Transverse colon (tissue), 4 donors: ENCODE data around the gene TMEM178B. TPM values are rescaled to one million over a fixed set of nuclear protein-coding genes. Genes with fewer than 3 reads are reported as not detected.

Experiments used
- DNase-seq: peaks from one replicate; pipeline ENCODE4 v3.0.0-alpha.2; 2019
- H3K27ac ChIP-seq, 4 donors: fragments of 200-600 bp; sonication (generic); 2 replicates each; pipeline ENCODE4 v1.5.1; 2016 to 2018; ENCODE audit warnings: inconsistent platforms in 4 of 4
- H3K27me3 ChIP-seq: fragments of 200-600 bp; sonication (generic); 2 replicates; pipeline ENCODE4 v1.5.1; 2017; ENCODE audit warnings: inconsistent platforms
- H3K36me3 ChIP-seq, 4 donors: fragments of 200-600 bp; sonication (generic); 2 replicates each; pipeline ENCODE4 v1.5.1; 2017 to 2019; ENCODE audit warnings: inconsistent platforms in 4 of 4
- H3K4me1 ChIP-seq, 4 donors: fragments of 200-600 bp; sonication (generic); 2 replicates each; pipeline ENCODE4 v1.5.1; 2017 to 2020; ENCODE audit warnings: inconsistent platforms in 4 of 4
- H3K4me3 ChIP-seq, 4 donors: fragments of 200-600 bp; sonication (generic); 1 replicate in 1 of 4; 2 replicates in 3 of 4; pipeline versions ENCODE4 v1.5.1 to v1.6.1; 2017 to 2019; ENCODE audit warnings: inconsistent platforms in 4 of 4
- H3K9me3 ChIP-seq, 2 donors: fragments of 200-600 bp; sonication (generic); 2 replicates each; pipeline ENCODE4 v1.5.1; 2017 to 2019; ENCODE audit warnings: inconsistent platforms in 2 of 2
- EP300 ChIP-seq: sonication (generic); formaldehyde crosslinking; IDR thresholded peaks from one replicate; pipeline ENCODE4 v1.6.1; 2017; ENCODE audit warnings: antibody characterized with exemption, low read depth
- POLR2A ChIP-seq: fragments of 450-650 bp; IDR thresholded peaks from one replicate; pipeline ENCODE4 v1.6.1; 2016; ENCODE audit warnings: antibody characterized with exemption, mild to moderate bottlenecking, moderate library complexity
- POLR2AphosphoS5 ChIP-seq, 3 donors: sonication (generic); formaldehyde crosslinking; IDR thresholded peaks; one replicate each; pipeline ENCODE4 v1.6.1; 2016; ENCODE audit warnings: antibody characterized with exemption in 3 of 3
- WGBS, 2 donors: methylation state at CpG; one replicate each; pipeline ENCODE4 v1.1.5; 2018; ENCODE audit warnings: low coverage in 1 of 2; 5-methylcytosine and 5-hydroxymethylcytosine counted together
- in situ Hi-C, 4 donors: fragments of 200-750 bp; cut with MboI; loops; one replicate each; pipeline versions ENCODE4 v1.15.0 to v1.15.1; 2017; ENCODE audit warnings: low sequenced_read_pairs in 3 of 4, low pct_ligation_motif_present in 1 of 4, low pct_unique_long_range_greater_than_20kb in 1 of 4
- intact Hi-C: fragments of 100-400 bp; cut with DNase I; formaldehyde crosslinking; loops from one replicate; pipeline ENCODE4 v1.15.1; 2023; ENCODE audit warnings: low total_unique reads
- total RNA-seq, 4 donors: library from RNA; depleted of rRNA; stranded (reverse); fragments of >200 nt; gene quantifications; one replicate each; pipeline ENCODE4 v1.1.0, GENCODE V29; 2016
- TF ChIP-seq, protein P1 (sequence below), 5 experiments: fragments of 200-600 bp in 3 of 5; fragments of 450-650 bp in 2 of 5; sonication (generic) in 3 of 5; IDR thresholded peaks; 1 replicate in 2 of 5; 2 replicates in 3 of 5; pipeline ENCODE4 v1.5.1; 2016 to 2017; ENCODE audit warnings: antibody characterized with exemption in 5 of 5, inconsistent platforms in 3 of 5, mild to moderate bottlenecking in 2 of 5, moderate library complexity in 1 of 5

Gene TMEM178B
- total RNA-seq, 4 donors from 2014 or later, result 0.32 to 0.82 (median 0.39) TPM

DNA sequence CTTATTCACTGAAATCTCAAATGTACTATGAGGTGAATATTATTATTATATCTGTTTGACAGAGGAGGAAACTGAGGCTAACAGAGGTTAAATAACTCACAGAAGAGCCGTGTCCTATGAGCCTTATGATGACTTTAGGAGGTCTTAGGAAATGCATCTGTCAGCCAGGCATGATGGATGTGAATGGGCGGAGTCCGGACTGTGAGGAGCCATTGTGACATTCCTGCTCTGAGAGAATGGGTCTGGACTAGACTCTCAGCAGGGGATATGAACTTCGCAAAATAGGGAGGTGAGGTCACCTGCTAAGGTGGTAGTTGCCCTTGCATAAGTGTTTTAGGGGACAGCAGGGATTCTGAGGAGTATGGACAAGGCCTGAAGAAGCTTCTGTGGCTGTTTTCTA lies 153.6 kb downstream of the TMEM178B start:
- intact Hi-C loops (no loop called here), in situ Hi-C loops (no loop called here)
- H3K4me3 ChIP-seq, result no peak overlapping the region
- no peaks in the 10 kb centered on the region for H3K27me3 ChIP-seq
- H3K4me1 ChIP-seq, result no peaks in the 10 kb centered on the region
- H3K36me3 ChIP-seq, result no peaks in the 10 kb centered on the region
- 50 to 71% methylated on average over 2 to 4 of the region's 4 CpGs for WGBS, 2 donors
- no peak for DNase-seq
- H3K9me3 ChIP-seq, result no peaks in the 10 kb centered on the region
- TF ChIP-seq, protein P1, sequence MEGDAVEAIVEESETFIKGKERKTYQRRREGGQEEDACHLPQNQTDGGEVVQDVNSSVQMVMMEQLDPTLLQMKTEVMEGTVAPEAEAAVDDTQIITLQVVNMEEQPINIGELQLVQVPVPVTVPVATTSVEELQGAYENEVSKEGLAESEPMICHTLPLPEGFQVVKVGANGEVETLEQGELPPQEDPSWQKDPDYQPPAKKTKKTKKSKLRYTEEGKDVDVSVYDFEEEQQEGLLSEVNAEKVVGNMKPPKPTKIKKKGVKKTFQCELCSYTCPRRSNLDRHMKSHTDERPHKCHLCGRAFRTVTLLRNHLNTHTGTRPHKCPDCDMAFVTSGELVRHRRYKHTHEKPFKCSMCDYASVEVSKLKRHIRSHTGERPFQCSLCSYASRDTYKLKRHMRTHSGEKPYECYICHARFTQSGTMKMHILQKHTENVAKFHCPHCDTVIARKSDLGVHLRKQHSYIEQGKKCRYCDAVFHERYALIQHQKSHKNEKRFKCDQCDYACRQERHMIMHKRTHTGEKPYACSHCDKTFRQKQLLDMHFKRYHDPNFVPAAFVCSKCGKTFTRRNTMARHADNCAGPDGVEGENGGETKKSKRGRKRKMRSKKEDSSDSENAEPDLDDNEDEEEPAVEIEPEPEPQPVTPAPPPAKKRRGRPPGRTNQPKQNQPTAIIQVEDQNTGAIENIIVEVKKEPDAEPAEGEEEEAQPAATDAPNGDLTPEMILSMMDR (IDR thresholded peaks at IDR 0.05), result no peak
- TF ChIP-seq POLR2AphosphoS5 (IDR thresholded peaks at IDR 0.05) (no peak), EP300 (no peak), POLR2A (no peak)
- H3K27ac ChIP-seq, result no peak overlapping the region

DNA sequence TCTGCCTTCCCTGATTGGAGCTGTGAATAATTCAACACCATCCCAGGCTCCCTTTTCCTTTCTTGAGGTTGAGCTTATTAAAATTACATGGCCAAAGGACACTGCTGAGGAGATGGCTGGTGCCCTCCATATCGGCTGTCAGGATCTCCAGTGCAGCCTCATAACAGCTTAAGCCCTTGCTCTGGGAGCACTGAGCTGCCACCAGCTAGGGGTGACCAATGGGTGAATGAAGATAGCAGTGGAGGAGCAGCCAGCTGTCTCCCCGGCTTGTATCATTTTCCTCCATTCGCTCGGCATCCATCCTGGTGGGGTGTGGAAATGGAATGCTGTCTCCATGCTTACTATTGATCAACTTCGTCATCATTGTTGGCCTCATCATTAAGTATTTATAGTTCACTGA lies 154.6 kb downstream of the TMEM178B start:
- H3K27ac ChIP-seq, result no peak overlapping the region
- TF ChIP-seq, protein P1 (IDR thresholded peaks at IDR 0.05), result no peak
- TF ChIP-seq EP300, result no peak
- no peak for TF ChIP-seq POLR2A
- TF ChIP-seq POLR2AphosphoS5 (IDR thresholded peaks at IDR 0.05), result no peak

DNA sequence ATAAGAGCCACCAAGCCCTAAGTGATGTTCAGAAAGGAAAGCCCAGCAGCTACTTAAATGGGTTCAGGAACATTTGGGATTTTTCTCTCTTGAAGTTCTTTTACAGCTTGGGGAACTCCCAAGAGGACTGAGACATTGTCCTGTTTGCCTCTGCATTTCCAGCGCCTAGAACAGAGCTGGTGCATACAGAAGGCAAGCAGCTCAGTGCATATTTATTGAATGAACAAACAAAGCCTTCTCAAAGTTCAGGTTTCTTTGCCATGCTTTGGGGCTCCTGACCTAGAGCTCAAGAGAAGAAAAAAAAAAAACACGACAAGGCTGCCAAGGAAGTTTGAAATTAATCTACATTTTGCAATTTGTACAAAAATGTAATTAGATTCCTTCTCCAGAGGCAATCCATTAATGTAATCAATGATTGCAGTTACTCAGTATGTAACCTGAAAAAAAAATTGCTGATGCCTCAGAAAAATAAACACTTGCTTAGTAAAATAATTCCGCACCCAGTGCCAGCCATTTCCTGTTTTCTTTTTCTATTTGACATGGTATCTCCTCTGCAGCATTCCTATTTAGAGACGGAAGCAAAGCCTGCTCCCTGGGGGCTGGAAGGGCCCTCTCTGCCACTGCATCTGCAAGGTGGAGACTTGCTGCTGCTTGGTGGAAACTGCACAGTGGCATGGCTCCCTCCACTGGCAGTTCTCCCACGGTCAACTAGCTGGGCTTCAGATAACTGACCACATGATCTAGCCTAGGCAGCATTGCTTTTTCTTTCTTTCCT lies 157.3 kb downstream of the TMEM178B start:
- Histone ChIP-seq H3K4me3 (no peak overlapping the region), H3K4me1 (no peaks in the 10 kb centered on the region), H3K36me3 (no peaks in the 10 kb centered on the region), H3K27ac (no peak overlapping the region), H3K27me3 (no peaks in the 10 kb centered on the region), H3K9me3 (no peaks in the 10 kb centered on the region)
- TF ChIP-seq POLR2AphosphoS5 (IDR thresholded peaks at IDR 0.05), result no peak
- TF ChIP-seq EP300, result no peak
- TF ChIP-seq, protein P1 (IDR thresholded peaks at IDR 0.05), result no peak
- TF ChIP-seq POLR2A, result no peak
- no peak for DNase-seq
- intact Hi-C loops, result no loop called here
- 23 to 52% methylated on average over 3 to 5 of the region's 5 CpGs for WGBS, 2 donors
- in situ Hi-C loops, result no loop called here

More for the DNA sequence above, 154.6 kb downstream of the TMEM178B start:
- WGBS, 2 donors, result 72 to 82% methylated on average over 4 to 5 of the region's 5 CpGs
- in situ Hi-C loops, result no loop called here
- Histone ChIP-seq H3K36me3 (no peaks in the 10 kb centered on the region), H3K27me3 (no peaks in the 10 kb centered on the region), H3K4me1 (no peaks in the 10 kb centered on the region), H3K4me3 (no peak overlapping the region), H3K9me3 (no peaks in the 10 kb centered on the region)
- no peak for DNase-seq
- intact Hi-C loops, result no loop called here

DNA sequence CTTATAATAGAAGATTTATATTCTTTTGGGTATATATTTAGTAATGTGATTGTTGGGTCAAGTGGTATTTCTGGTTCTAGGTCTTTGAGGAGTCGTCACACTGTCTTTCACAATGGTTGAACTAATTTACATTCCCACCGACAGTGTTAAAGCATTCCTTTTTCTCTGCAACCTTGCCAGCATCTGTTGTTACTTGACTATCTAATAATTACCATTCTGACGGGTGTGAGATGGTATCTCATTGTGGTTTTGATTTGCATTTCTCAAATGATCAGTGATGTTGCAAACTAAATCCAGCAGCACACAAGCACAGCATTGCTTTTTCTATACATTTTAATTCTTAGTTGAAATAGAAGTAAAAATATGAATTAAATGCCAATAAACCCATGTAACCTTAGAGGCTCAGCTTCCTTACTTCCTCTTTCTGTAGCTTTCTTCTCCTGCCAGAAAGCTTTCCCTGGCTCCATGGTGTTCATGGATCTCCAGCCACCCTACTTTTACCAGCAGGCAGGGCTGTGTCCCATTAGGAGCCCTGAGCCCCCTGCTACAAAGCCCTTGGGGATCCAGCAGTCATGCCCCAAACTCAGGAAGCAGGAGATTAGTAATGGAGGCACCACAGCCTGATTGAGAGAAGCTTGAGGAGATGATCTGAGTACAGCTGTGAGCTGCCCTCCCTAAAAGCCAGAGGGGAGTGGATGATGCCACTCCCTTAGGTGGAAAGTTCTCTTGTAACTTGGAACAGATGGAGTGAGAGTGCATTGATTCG lies 158.6 kb downstream of the TMEM178B start:
- intact Hi-C loops, result no loop called here
- Histone ChIP-seq H3K27ac (no peak overlapping the region), H3K36me3 (no peaks in the 10 kb centered on the region), H3K27me3 (no peaks in the 10 kb centered on the region), H3K9me3 (no peaks in the 10 kb centered on the region), H3K4me1 (no peaks in the 10 kb centered on the region), H3K4me3 (no peak overlapping the region)
- no peak for TF ChIP-seq POLR2AphosphoS5 (IDR thresholded peaks at IDR 0.05)
- DNase-seq, result no peak
- in situ Hi-C loops, result no loop called here
- WGBS, 2 donors, result 29 to 60% methylated on average over 3 to 4 of the region's 4 CpGs
